HG02610 (cell line): ENCODE measurements around the gene OR4D1.
"Not testable (repeated sequence)": the region's sequence is repeated elsewhere in the genome, so short reads cannot be mapped to it uniquely, and the experiment has no call there.

Experiments
- ATAC-seq: cut with Tn5 transposase; IDR thresholded peaks from one replicate; pipeline ENCODE4 v1.9.1; 2021; ENCODE audit warnings: mild to moderate bottlenecking, moderate library complexity; ENCODE audit not compliant: unreplicated experiment

The OR4D1 gene

GRCh38 chr17:58147930-58148434, at the start of gene OR4D1:
TSS of gene OR4D1 (plus strand) at chr17:58148384. CDS start at chr17:58155154, 6,770 bp downstream.
- no peak for ATAC-seq

- ATAC-seq, result no peak
Observed at GRCh38 chr17:58100506-58100905, 47.7 kb upstream of the OR4D1 start.

- not testable (repeated sequence) for ATAC-seq
Observed at GRCh38 chr17:58101898-58102297, 46.3 kb upstream of the OR4D1 start.

- no peak for ATAC-seq
Observed at GRCh38 chr17:58105093-58105492, 43.1 kb upstream of the OR4D1 start.

GRCh38 chr17:58107306-58107705, 40.9 kb upstream of the OR4D1 start:
- ATAC-seq, result no peak

- no peak for ATAC-seq
Observed at GRCh38 chr17:58109197-58109596, 39.0 kb upstream of the OR4D1 start.

GRCh38 chr17:58110012-58110411, 38.2 kb upstream of the OR4D1 start:
- ATAC-seq, result no peak

GRCh38 chr17:58111676-58112075, 36.5 kb upstream of the OR4D1 start:
- no peak for ATAC-seq

GRCh38 chr17:58112970-58113631, 35.1 kb upstream of the OR4D1 start:
- no peak for ATAC-seq

GRCh38 chr17:58113947-58114346, 34.2 kb upstream of the OR4D1 start:
- no peak for ATAC-seq

GRCh38 chr17:58117382-58117781, 30.8 kb upstream of the OR4D1 start:
- ATAC-seq, result no peak

GRCh38 chr17:58119491-58119890, 28.7 kb upstream of the OR4D1 start:
- ATAC-seq, result no peak

GRCh38 chr17:58120195-58120822, 27.9 kb upstream of the OR4D1 start:
- no peak for ATAC-seq

- no peak for ATAC-seq
Observed at GRCh38 chr17:58121925-58122324, 26.3 kb upstream of the OR4D1 start.

- ATAC-seq, result no peak
Observed at GRCh38 chr17:58127846-58128245, 20.3 kb upstream of the OR4D1 start.

GRCh38 chr17:58132697-58133096, 15.5 kb upstream of the OR4D1 start:
- ATAC-seq, result not testable (repeated sequence)

- ATAC-seq, result no peak
Observed at GRCh38 chr17:58136669-58137279, 11.4 kb upstream of the OR4D1 start.

GRCh38 chr17:58141505-58141904, 6.7 kb upstream of the OR4D1 start:
- no peak for ATAC-seq

- not testable (repeated sequence) for ATAC-seq
Observed at GRCh38 chr17:58143335-58143734, 4.8 kb upstream of the OR4D1 start.

GRCh38 chr17:58144801-58145200, 3.4 kb upstream of the OR4D1 start:
- no peak for ATAC-seq

GRCh38 chr17:58148609-58149008, 425 bp downstream of the OR4D1 start:
- no peak for ATAC-seq

GRCh38 chr17:58150394-58150793, 2.2 kb downstream of the OR4D1 start:
- no peak for ATAC-seq
